Fibroblast of gingiva (primary cell): ENCODE measurements around the gene NPC2.
"Not testable (repeated sequence)": the region's sequence is repeated elsewhere in the genome, so short reads cannot be mapped to it uniquely, and the experiment has no call there.

Experiments used
- DNase-seq: peaks from one replicate; pipeline ENCODE4 v3.0.0-alpha.2; 2011; ENCODE audit warnings: low read depth

NPC2 gene

DNA sequence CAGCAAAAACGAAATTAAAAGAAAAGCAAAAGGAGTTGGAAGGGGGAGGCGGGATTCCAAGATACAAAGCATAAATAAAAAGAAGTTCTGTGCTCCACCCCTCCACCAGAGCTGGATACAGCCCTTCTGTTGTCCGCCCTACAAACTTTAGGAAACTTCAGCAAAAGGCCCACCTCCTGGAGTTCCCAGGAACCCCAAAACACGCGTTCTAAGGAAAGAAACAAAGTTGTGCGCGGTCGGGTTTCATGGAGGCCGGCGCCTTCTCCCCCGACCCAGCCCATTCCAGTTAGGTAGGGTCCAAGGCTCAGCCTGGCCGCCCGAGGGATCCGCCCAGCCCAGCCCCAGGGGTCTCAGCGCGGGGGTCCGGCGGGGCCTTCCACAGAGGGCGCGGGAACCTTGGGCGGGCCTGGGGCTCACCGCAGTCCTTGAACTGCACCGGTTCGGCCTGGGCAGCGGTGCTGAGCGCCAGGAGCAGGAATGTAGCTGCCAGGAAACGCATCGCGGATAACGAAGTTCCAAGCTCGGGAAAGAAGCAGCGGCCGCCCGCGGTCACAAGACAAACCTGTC lies at the start of gene NPC2:
NPC2 (minus strand) TSS at position 530 of the 567 bp plus-strand sequence; CDS start at position 499, 31 bp downstream.
- DNase-seq, result no peak

DNA sequence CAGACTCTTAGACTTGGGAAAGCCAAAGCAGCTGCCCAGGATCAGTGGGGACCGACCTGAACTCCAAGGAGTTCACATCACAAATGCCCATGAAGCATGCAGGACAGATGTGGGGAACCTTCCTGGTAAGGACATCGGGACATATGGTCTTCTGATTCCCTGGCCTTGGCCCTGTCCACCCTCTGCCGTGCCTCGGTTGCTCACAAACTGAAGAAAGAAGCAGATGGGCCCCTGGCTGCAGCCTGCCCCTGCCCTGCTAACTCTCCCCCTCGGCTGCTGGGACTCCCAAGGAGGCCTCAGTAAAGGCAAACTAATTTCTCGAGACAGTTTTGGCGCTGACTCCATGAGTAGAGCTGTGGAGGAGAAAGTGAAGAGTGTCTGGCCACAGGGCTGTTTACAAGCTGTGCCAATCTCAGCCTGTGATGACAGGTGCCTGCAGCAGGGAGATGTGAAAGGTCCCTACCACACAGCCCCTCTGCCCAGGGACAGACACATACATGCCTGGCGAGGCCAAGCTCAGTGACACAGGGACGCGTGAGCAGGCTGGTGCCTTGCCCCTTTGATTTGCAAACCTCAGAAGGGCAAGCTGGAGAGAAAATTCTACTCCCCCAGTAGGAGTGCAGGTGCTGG lies 49.1 kb upstream of the NPC2 start:
- DNase-seq, result no peak

DNA sequence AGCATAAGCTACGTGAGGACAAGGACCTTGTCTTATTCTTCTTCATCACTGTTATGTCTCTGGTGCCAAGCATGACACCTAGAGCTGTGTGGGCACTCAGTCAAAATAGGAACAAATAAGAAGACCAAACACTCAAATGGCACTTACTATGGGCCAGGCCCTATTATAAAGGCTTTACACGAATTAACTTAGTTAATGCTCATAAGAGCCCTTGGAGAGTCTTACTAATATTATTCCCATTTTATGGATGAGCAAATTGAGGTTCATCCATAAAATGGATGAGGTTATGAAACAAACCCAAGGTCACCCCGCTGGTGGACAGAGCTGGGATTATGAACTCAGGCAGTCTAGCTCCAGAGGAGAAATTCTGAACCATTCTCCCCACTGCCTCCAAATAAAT lies 48.1 kb upstream of the NPC2 start:
- DNase-seq, result no peak

DNA sequence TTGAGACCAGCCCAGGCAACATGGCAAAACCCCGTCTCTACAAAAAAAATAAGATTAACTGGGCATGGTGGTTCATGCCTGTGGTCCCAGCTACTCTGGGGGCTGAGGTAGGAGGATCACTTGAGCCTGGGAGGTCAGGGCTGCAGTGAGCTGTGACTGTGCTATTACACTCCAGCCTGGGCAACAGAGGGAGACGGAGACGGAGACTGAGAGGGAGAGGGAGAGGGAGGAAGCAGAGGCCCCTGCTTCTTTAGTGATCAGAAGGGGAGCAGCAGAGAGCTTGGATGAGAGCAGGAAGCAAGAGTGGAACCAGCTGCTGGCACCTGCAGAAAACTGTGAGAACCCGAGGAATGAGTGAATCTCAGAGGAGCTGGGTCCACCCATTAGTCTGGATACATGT lies 46.4 kb upstream of the NPC2 start:
- no peak for DNase-seq

DNA sequence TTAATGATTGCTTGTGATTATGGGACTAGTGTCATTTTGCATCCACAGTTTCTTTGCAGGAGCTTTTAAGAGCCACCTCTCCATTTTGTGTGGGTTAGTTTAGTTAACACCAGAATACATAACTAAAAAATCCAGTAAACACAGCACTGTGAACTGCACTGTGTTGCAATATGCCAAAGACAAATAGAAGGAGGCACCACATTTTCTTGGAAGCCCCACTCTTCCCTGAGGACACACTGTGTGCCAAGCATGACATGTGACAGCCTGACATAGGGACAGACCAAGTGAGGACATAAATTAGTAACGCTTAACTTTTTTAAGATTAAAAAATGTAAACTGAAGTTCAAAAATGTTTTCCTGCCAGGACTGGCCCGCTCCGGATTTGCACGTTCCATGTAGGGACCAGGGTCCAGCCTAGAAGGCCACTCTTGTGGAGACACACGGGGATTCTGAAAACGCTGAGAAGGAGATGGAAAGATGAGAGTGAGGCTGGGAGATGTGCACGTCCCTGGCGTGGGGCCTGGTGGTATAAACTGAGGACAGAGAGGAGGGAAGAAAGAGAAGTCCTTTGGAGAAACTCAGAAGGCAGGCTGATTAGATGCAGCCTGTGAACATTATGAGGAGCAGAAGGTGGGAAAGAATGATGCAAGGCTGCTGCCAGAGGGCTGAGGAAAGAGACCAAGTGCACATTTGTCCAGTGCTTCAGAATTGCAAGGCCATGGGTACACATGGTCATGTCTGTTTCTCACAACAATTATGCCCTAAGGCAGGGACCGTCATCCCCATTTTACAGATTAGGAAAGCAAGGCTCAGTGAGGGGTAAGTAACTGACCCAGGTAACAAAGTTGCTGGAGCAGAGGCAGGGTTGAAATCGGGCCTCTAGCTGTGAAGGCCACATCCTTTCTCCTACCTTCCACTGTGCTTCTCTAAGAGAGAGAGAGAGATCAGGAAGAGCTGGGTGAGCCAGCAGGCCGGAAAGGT lies 45.6 kb upstream of the NPC2 start:
- DNase-seq, result no peak

DNA sequence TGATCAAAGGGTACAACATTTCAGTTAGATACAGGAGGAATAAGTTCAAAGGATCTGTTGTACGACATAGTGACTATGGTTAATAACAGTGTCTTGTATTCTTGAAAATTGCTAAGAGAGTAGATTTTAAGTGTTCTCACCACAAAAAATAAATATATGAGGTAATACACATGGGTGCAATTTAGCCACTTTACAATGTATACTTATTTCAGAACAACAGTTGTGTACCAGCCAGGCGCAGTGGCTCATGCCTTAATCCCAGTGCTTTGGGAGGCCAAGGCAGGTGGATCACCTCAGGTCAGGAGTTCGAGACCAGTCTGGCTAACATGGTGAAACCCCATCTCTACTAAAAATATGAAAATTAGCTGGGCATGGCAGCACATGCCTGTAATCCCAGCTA lies 43.2 kb upstream of the NPC2 start:
- not testable (repeated sequence) for DNase-seq

DNA sequence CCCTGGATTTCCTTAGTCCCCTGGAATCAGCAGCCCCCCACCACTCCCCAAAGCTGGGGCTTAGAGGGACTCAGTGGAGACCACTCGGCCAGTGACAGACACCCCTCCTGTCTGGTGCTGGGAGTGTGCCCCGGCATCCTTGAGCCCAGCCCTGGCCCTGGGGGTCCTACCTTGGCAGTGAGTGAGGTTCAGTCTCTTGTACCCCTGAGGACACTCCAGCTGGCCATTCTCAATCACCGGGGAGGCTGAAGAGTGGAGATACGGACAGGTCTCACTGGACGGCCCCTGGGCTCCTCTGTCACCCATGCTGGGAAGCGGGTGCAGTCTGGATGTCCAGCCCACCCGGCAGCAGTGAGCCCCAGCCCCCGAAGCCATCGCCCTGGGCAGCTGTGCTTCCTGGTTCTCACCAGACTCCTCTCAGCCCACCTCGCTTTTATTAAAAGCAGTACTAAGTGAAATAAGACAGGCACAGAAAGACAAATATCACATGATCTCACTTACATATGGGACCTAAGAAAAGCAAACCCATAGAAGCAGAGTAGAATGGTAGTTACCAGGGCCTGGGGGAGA lies 42.7 kb upstream of the NPC2 start:
- DNase-seq, result no peak

DNA sequence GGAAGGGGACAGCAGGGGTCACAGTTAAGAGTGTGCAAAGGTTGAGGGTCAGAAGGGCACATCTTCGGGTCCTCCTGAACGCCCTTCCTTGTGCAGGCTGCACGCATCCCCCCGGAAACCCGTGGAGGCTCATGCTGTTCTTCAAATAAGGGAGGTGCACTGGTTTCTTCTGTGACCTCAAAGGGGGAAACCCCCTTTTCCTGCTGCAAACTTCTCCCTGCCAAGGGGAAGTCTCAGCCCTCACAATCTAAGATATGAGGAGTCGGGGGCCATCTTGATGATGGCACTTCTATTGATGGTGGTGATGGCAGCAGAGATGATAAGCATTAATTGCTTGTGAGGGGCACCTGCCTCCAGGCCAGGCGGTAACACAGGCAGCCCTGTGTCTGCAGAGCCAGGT lies 40.5 kb upstream of the NPC2 start:
- no peak for DNase-seq

DNA sequence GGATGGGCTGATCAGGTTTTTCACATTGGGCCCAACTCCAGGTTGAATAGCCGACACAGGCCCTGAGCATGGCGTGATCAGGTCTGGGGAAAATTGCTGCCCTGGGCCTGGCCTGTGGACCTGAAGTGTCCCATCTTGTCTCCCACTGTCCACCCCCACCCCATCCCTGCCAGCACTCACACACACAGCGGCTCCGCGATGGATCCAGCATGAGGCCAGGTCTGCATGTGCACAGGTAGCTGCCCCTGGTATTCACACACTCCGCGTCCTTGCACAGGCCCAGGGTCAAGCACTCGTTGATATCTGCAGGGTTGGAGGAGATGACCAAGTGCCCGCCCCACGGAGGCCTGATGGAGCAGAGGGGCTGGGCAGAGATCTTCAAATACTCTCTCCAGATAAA lies 39.1 kb upstream of the NPC2 start:
- no peak for DNase-seq

DNA sequence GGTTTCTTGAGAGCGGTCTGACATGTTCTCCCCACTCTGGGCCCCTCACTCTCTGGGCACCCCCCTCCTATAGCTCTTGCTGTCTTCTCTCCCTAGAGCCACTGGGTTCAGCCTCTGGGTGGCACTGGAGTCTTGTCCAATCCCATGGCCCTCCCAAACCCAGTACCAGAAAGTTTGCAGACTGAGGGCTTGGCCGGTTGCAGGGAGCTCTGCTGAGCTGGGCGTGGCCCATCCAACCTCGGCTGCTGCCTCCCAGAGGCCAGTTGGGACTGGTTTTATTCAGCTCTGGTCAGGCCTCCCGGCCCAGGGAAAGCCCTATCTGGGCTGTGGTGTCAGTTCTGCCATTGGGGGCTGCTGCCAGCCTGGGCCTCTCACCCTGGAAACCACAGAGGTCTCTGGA lies 38.4 kb upstream of the NPC2 start:
- peak; percentile 66 for DNase-seq

DNA sequence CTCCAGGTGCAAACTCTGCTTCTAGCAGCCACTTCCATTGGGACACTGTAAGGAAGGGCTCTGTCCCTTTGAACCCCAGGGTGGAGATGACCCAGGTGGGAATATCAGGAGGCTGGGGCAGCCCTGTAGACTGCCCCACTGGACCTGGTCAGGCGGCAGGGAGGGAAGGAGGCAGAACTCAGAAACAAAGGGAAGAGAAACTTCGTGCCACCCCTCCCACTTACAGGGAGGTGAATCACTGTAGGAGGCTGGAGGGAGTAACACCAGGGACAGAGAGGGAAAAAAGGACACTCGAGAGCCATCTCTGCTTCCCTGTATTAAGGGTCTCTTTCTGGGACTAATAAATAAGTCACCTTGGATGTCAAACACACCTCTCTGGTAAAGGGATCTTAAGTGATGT lies 37.9 kb upstream of the NPC2 start:
- DNase-seq, result no peak

DNA sequence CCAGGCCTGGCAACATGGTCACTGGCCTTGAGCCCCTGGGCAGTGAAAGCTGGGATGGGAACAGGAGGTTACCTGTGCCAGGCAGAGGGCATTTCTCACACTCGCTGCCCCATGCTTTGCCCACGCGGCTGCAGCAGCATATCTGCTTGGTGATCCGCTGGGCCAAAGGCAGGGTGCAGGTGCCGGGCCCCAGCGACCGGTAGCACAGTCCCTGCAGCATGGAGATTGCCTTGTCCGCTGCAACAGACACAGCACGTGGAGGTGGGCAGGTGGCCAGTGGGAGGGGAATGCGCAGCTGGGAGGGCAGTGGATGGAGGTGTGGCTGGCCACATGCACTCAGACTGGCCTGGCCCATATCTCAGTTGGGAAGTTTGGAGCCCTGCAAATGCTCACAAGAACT lies 35.8 kb upstream of the NPC2 start:
- DNase-seq, result no peak

DNA sequence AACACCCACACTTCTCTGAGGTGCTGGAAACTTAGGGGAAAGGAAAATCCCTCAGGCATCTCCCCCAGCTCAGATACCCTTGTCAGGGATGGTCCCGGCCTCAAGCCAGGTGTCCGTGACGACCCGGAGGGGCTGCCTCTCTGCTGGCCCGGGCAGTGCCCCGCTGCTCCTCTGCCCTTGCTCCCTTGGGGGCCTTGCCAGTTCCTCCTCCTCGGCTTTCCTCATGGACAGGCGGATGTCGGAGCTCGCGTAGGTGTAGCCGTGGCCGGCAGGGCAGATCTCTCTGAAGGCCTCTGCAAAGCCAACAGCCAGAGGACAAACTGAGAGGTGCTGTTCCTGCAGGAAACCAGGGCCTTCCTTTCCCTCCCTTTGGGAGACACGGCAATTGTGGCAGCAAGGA lies 35.3 kb upstream of the NPC2 start:
- DNase-seq, result no peak

DNA sequence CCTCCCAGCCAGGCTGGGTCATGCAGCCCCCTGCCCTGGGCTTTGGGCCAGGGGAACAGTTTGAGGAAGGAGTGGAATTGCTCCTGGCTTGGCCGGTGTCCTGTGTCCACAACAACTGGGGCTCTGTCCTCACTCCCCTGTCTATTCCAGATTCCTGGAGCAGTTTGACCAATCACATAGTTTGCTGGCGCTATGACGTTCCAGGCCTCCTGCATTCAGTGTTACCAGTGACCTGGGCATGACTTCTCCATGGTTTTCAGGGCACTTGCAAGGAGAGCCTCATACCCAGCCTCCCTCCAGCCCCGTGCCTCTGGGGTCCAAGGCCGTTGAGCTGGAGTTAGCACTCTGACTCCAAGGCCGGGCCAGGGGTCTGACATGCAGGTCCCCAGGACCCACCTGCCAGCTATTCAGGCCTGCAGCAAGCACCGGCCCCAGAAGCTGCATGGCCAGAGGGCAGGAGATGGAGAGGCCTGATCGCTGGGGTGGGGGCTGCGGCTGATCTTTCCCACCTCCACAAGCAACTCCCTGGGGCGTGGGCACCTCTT lies 34.7 kb upstream of the NPC2 start:
- no peak for DNase-seq

DNA sequence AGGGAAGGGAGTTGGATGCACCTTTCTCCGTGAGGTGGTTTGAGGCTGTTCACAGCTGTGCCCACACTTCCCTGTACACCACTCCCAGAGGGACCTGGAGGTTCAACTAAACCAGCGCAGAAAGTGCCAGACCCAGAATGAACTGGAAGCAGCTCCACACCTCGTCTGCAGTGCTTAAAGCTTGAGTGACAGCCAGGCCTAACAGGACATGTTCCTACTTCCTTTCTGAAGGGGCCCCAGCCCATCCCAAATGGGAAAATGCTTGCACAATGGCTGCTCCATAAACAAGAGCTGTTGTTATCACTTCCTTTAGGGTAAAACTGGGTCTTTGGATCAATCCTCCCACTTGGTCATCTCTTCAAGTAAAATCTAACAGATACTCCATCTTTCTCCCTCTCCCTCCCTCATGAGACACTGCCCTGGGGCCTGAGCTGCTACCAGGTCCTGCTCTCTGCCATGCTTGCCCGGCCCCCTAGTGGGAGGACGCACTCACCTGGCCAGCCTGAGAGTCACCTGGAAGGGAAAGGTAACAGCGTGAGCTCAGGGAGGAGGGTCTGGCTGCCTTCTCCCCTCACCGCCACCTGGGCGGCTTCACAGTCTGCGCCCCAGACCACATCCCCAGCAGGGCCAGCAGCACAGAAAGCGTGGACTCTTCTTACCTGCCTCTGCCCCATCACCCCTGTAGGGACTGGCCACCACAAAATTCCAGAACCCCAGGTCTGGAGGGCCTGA lies 33.9 kb upstream of the NPC2 start:
- DNase-seq, result no peak

DNA sequence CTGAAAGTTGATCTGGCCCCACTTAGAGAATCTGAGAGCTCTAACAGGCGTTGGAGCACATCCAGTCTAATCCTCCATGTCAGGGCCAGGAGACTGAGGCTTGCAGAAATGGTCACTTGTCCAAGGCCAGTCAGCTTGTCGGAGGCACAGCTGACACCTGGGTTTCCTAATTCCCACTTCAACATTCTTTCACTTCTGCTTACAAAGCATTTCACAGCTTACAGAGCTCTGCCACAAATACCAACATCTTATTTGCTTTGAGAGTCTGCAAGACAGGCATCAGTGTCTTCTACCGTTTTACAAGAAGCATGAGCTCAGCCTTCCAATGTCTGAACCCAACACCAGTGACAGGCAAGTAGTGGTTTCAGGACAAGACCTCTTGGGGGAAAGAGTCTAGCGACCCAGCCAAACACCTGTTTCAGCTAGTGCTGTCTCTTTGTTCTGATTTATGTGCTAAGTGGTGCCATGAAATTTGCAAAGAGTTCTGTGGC lies 32.3 kb upstream of the NPC2 start:
- DNase-seq, result no peak

DNA sequence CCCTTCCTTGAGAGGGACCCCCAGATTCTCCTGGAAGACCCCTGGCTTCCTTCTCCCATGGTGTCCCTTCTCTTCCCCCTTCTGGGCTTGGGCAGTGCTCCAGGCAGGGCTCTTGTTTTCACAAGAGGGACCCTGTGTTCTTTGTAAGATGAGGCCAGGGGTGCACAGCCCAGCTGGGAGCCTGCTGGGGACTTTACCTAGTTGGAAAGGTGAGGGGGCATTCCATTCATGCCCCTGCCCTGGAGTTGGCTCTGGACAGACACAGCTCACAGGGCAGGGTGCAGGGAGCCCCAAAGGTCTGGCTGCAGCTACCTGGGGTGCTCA lies 31.7 kb upstream of the NPC2 start:
- DNase-seq, result no peak

DNA sequence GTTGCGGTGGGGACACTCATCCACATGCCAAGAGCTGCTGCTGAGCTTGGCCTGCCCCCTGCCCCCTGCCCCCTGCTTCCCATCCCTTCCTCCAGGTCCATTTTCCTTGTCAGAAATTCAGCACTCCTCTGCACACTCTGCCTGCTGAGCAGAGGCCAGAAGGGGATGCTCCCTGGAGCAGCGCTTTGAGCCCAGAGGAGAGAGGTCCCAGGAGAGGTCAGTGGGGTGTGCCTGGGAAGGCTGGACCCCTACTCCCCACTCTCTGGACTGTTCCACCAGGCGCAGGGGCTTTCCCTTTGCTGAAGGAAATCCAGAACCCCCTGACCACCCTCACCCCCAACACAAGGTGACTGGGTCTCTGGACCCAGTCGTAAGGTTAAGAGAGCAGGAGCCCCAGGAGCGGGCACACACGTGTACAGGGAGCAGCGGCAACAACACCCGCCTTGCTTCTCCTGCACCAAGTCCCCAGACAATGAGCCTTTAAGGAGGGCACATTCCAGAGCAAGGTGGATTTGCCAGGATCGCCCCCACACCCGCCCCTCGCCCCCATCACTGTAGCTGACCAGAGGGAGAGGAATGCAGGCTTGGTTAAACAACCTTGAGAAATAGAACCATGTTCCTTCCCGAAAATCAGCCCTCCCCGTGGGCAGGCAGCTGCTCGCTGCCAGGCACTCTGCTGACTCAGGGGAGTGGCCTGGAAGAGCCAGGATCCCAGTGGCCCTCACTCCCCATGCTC lies 31.1 kb upstream of the NPC2 start:
- DNase-seq, result no peak

DNA sequence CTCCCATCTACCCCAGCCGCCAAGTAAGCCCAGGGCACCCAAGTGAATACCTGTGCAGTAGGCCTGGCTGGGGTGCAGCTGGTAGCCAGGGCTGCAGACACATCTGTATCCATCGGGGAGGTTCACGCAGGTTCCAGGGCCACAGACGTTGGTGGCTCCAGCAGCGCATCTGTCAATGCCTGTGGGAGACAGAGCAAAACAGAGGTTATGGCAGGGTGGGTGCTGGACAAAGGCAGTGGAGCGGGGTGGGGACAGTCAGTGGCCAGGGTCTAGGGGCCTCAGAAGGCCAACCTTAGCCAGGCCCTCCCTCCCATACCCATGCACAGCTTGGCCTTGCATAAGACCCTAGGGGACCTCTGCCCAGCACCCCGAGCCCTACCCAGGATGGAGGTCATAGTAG lies 29.6 kb upstream of the NPC2 start:
- DNase-seq, result no peak

DNA sequence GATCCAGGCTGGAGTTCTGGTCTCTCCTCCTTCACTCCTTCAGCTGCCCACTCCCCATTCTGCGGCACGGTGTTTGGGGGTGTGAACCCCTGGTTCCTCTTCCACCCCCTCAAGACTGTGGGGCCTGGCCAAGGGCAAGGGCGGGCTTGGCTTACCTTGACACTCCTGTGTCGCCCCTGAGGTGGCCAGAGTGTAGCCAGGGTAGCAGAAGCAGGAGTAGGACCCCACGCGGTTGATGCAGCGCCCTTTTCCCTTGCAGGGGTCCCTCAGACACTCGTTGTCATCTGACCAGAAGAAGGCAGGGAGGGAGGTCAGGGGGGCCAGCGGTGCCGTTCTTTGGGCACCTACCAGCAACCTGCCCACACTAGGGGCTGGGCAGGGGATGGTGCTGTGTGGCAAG lies 28.7 kb upstream of the NPC2 start:
- no peak for DNase-seq
